SK-N-SH (cell line): ENCODE measurements around the gene ASS1. TPM values are rescaled to one million over a fixed set of nuclear protein-coding genes. Genes with fewer than 3 reads are reported as not detected.
"Not testable (repeated sequence)": the region's sequence is repeated elsewhere in the genome, so short reads cannot be mapped to it uniquely, and the experiment has no call there.

Source experiments
- CTCF ChIA-PET: fragments of 300-600, 350-600 bp; formaldehyde crosslinking; extraction: SDS; loops from one replicate; lab custom pipeline; 2021; lab: Yijun Ruan, JAX
- POLR2A ChIA-PET: fragments of 350-600 bp; sonication (Branson Sonifier 250); formaldehyde crosslinking; extraction: SDS; loops from one replicate; lab custom pipeline; 2020; ENCODE audit warnings: antibody characterized with exemption, inconsistent platforms; lab: Yijun Ruan, JAX
- DNase-seq: peaks from one replicate; pipeline ENCODE4 v3.0.0; 2012
- H2AFZ ChIP-seq: fragments of 200-600 bp; sonication (generic); 2 replicates; pipeline ENCODE4 v1.8.1; 2016; ENCODE audit warnings: antibody characterized with exemption, mild to moderate bottlenecking, low read depth
- H3F3A ChIP-seq: fragments of 200-600 bp; sonication (generic); replicated peaks from 2 replicates; pipeline ENCODE3; 2016; ENCODE audit warnings: antibody characterized with exemption, mild to moderate bottlenecking; ENCODE audit not compliant: insufficient read depth
- H3K27ac ChIP-seq, 2 experiments: fragments of 200-500 bp in 1 of 2; fragments of 200-600 bp in 1 of 2; sonication (Bioruptor generic) in 1 of 2; sonication (generic), shearing (Covaris generic) in 1 of 2; 2 replicates each; pipeline versions ENCODE4 v1.5.1 to v1.6.1; 2014 to 2016; ENCODE audit warnings: low read depth in 2 of 2, inconsistent platforms in 1 of 2, low read length in 1 of 2, mild to moderate bottlenecking in 1 of 2, mixed read lengths in 1 of 2
- H3K27me3 ChIP-seq: fragments of 200-600 bp; sonication (generic), shearing (Covaris generic); 2 replicates; pipeline ENCODE4 v1.6.1; 2016; ENCODE audit warnings: mixed run types; ENCODE audit not compliant: insufficient read depth
- H3K36me3 ChIP-seq, 2 experiments: fragments of 200-500 bp in 1 of 2; fragments of 200-600 bp in 1 of 2; sonication (Bioruptor generic) in 1 of 2; sonication (generic) in 1 of 2; replicated peaks in 1 of 2; 2 replicates each; pipeline versions ENCODE3 to v1.5.1; 2014 to 2016; ENCODE audit warnings: low read length in 1 of 2, mild to moderate bottlenecking in 1 of 2; ENCODE audit not compliant: insufficient read depth in 2 of 2, control insufficient read depth in 1 of 2
- H3K4me1 ChIP-seq, 2 experiments: fragments of 200-500 bp in 1 of 2; fragments of 200-600 bp in 1 of 2; sonication (Bioruptor generic) in 1 of 2; sonication (generic), shearing (Covaris generic) in 1 of 2; 2 replicates each; pipeline versions ENCODE4 v1.5.1 to v1.6.1; 2014 to 2016; ENCODE audit warnings: low read depth in 1 of 2, low read length in 1 of 2, mixed run types in 1 of 2; ENCODE audit not compliant: insufficient read depth in 2 of 2, control insufficient read depth in 1 of 2
- H3K4me2 ChIP-seq: fragments of 200-600 bp; sonication (generic), shearing (Covaris generic); 2 replicates; pipeline ENCODE4 v1.6.1; 2017; ENCODE audit warnings: mixed run types
- H3K4me3 ChIP-seq, 2 experiments: fragments of 200-500 bp in 1 of 2; fragments of 200-600 bp in 1 of 2; sonication (Bioruptor generic) in 1 of 2; sonication (generic), shearing (Covaris generic) in 1 of 2; 2 replicates each; pipeline versions ENCODE4 v1.5.1 to v1.8.1; 2014 to 2016; ENCODE audit warnings: low read depth in 2 of 2, inconsistent platforms in 1 of 2, low read length in 1 of 2, mild to moderate bottlenecking in 1 of 2, mixed read lengths in 1 of 2, moderate library complexity in 1 of 2
- H3K79me2 ChIP-seq: fragments of 200-600 bp; sonication (generic); 2 replicates; pipeline ENCODE4 v1.8.1; 2017; ENCODE audit warnings: mild to moderate bottlenecking; ENCODE audit not compliant: insufficient read depth
- H3K9ac ChIP-seq: fragments of 200-600 bp; sonication (generic); 2 replicates; pipeline ENCODE4 v1.6.1; 2017; ENCODE audit warnings: mixed run types
- H3K9me2 ChIP-seq: fragments of 200-600 bp; sonication (generic); 2 replicates; pipeline ENCODE4 v1.6.1; 2017; ENCODE audit warnings: mixed run types
- H3K9me3 ChIP-seq: fragments of 200-600 bp; sonication (generic); 2 replicates; pipeline ENCODE4 v1.6.1; 2017; ENCODE audit warnings: mixed run types, mild to moderate bottlenecking, moderate library complexity
- H4K20me1 ChIP-seq: fragments of 200-600 bp; sonication (generic); 2 replicates; pipeline ENCODE4 v1.6.1; 2017; ENCODE audit warnings: mild to moderate bottlenecking, mixed run types; ENCODE audit not compliant: insufficient read depth
- JUND ChIP-seq: IDR thresholded peaks from 2 replicates; pipeline ENCODE4 v1.4.0; 2012
- MXI1 ChIP-seq: IDR thresholded peaks from 2 replicates; pipeline ENCODE4 v1.6.1; 2012; ENCODE audit warnings: mild to moderate bottlenecking, low read depth, low read length, improper control_type of control experiment
- WGBS: methylation state at CpG from one replicate; pipeline ENCODE4 v1.1.6; 2017; ENCODE audit warnings: low lambda C conversion rate; 5-methylcytosine and 5-hydroxymethylcytosine counted together
- polyA plus RNA-seq, 3 experiments: library from polyadenylated mRNA; depleted of rRNA; stranded (reverse); fragments of >200 nt; gene quantifications; 2 replicates each; pipeline ENCODE4 v1.2.3, GENCODE V29; 2012
- TF ChIP-seq, protein P1 (sequence below): fragments of 200-600 bp; sonication (generic); IDR thresholded peaks from 2 replicates; pipeline ENCODE4 v1.6.1; 2017; ENCODE audit warnings: antibody characterized with exemption, mild to moderate bottlenecking, moderate library complexity

Gene ASS1
- polyA plus RNA-seq, 1 of the 3 experiments (the other 2 are of a cell fraction): 0.59 TPM

DNA sequence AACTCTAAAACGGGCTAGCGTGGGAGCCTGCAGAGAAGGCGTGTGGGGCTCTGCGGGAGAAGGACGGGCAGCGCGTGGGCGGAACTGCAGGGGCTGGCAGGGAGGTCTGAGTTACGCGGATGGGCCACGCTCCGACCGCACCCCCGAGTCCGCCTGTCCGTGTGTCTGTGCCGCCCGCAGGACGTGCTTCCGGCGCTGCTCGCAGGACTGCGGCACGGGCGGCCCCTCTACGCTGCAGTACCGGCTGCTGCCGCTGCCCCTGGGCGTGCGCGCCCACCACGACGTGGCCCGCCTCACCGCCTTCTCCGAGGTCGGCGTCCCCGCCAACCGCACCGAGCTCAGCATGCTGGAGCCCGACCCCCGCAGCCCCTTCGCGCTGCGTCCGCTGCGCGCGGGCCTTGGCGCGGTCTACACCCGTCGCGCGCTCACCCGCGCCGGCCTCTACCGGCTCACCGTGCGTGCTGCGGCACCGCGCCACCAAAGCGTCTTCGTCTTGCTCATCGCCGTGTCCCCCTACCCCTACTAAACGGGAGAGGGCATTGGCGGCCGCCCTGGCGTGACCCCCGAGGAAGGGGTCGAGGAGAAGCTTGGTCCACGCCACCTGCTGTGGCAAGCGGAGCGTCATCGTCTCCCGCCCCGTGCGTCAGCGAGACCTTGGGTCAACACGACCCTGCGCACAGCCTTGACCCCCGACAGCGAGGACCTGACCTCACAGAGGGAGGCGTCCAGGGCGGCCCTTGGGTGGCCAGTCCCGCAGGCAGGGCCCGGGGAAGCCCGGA is 11.4 kb upstream of the ASS1 start:
- no peak for TF ChIP-seq JUND
- TF ChIP-seq, protein P1, sequence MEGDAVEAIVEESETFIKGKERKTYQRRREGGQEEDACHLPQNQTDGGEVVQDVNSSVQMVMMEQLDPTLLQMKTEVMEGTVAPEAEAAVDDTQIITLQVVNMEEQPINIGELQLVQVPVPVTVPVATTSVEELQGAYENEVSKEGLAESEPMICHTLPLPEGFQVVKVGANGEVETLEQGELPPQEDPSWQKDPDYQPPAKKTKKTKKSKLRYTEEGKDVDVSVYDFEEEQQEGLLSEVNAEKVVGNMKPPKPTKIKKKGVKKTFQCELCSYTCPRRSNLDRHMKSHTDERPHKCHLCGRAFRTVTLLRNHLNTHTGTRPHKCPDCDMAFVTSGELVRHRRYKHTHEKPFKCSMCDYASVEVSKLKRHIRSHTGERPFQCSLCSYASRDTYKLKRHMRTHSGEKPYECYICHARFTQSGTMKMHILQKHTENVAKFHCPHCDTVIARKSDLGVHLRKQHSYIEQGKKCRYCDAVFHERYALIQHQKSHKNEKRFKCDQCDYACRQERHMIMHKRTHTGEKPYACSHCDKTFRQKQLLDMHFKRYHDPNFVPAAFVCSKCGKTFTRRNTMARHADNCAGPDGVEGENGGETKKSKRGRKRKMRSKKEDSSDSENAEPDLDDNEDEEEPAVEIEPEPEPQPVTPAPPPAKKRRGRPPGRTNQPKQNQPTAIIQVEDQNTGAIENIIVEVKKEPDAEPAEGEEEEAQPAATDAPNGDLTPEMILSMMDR: peak; percentile 40
- H3K27ac ChIP-seq: no peak overlapping the region
- H3K4me1 ChIP-seq: peaks cover 0 to 22% of the 10 kb centered on the region in 2 experiments; a peak in 1 of 4 replicates
- H3K9ac ChIP-seq: no peak overlapping the region
- ChIA-PET CTCF (interaction anchor here (0.6 to 3.3 kb wide), 9 partner anchors 10 to 961 kb away, joined by 3 to 13 read pairs (median 3); no protein-coding TSS in a partner anchor), POLR2A (no interaction called here)
- H3K4me2 ChIP-seq: no peak overlapping the region
- H3K79me2 ChIP-seq: no peaks in the 10 kb centered on the region
- no peaks in the 10 kb centered on the region for H3K36me3 ChIP-seq
- no peaks in the 10 kb centered on the region for H3K27me3 ChIP-seq
- H3K9me3 ChIP-seq: no peaks in the 10 kb centered on the region
- DNase-seq: peak; percentile 92
- no peaks in the 10 kb centered on the region for H3K9me2 ChIP-seq
- peak overlapping the region in 1 of 2 experiments; percentile 13; a peak in 1 of 4 replicates for H3K4me3 ChIP-seq
- no peaks in the 10 kb centered on the region for H3F3A ChIP-seq
- H4K20me1 ChIP-seq: no peaks in the 10 kb centered on the region
- 52% methylated on average over 10 of the region's 92 CpGs for WGBS
- no peak overlapping the region for H2AFZ ChIP-seq

DNA sequence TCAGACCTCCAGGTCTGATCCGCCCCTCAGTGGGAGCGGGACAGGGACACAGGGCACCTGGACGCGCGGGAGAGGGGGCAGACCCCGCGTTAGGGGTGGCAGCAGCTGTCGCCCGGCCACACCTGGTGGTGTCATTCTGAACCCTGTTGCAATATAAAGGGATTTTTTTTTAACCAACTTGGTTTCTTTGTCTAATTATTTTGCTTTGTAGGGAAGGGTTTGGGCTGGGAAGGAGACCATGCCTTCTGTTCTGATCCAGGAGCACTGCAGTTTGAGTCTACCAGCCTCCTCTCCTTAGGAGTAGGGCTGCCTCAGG is 10.9 kb upstream of the ASS1 start:
- H3K4me1 ChIP-seq: peaks cover 0 to 16% of the 10 kb centered on the region in 2 experiments; a peak in 1 of 4 replicates
- H3K9ac ChIP-seq: no peak overlapping the region
- CTCF ChIA-PET: interaction anchor here (1.2 to 3.3 kb wide), 7 partner anchors 10 to 49 kb away, joined by 3 to 13 read pairs (median 4); no protein-coding TSS in a partner anchor
- no peaks in the 10 kb centered on the region for H4K20me1 ChIP-seq
- no peak for DNase-seq
- no peak for TF ChIP-seq MXI1
- POLR2A ChIA-PET: no interaction called here
- H3K27ac ChIP-seq: no peak overlapping the region
- no peaks in the 10 kb centered on the region for H3K9me2 ChIP-seq
- H3K4me2 ChIP-seq: no peak overlapping the region
- H3K36me3 ChIP-seq: no peaks in the 10 kb centered on the region
- no peaks in the 10 kb centered on the region for H3K79me2 ChIP-seq
- H2AFZ ChIP-seq: no peak overlapping the region
- H3K27me3 ChIP-seq: no peaks in the 10 kb centered on the region
- 97% methylated on average over 8 of the region's 9 CpGs for WGBS
- H3K4me3 ChIP-seq: no peak overlapping the region
- H3F3A ChIP-seq: no peaks in the 10 kb centered on the region
- no peaks in the 10 kb centered on the region for H3K9me3 ChIP-seq

DNA sequence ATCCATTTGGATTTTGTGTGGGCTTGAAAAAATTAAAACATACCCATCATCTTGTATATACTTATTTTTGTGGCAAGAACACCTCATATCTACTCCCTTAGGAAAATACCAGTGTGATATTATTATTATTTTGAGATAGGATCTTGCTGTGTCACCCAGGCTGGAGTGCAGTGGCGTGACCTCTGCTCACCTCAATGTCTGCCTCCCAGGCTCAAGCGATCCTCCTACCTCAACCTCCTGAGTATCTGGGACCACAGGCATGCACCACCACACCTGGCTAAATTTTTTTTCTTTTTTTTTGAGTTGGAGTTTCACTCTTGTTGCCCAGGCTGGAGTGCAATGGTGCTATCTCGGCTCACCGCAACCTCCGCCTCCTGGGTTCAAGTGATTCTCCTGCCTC is 10.1 kb upstream of the ASS1 start:
- H3K4me2 ChIP-seq, H2AFZ ChIP-seq, H3K9me3 ChIP-seq, H3F3A ChIP-seq, H3K9ac ChIP-seq, H3K79me2 ChIP-seq, H3K36me3 ChIP-seq, H3K4me3 ChIP-seq, DNase-seq, H4K20me1 ChIP-seq, H3K27ac ChIP-seq, H3K9me2 ChIP-seq, POLR2A ChIA-PET, H3K27me3 ChIP-seq: not testable (repeated sequence)
- CTCF ChIA-PET: interaction anchor here (1.2 to 3.3 kb wide), 5 partner anchors 11 to 248 kb away, joined by 3 to 13 read pairs (median 4); no protein-coding TSS in a partner anchor
- 94% methylated on average over 5 of the region's 5 CpGs for WGBS
- H3K4me1 ChIP-seq: peaks cover 0 to 16% of the 10 kb centered on the region in 2 experiments; a peak in 1 of 4 replicates
